PC-9 (cell line): Measurements from ENCODE around the gene FN3K. TPM values are rescaled to one million over a fixed set of nuclear protein-coding genes. Genes with fewer than 3 reads are reported as not detected.
A peak's percentile ranks its signal among the peaks of the same experiment; 100 is the strongest.
"Not testable (repeated sequence)": the region's sequence is repeated elsewhere in the genome, so short reads cannot be mapped to it uniquely, and the experiment has no call there.

Experiments used
- BruUV-seq: library from RNA; stranded (reverse); fragments of 400-500 nt; replicated peaks from 2 replicates; lab custom pipeline; 2021; lab: Mats Ljungman, UMichigan
- CTCF ChIA-PET: fragments of 300-600 bp; sonication (Branson Sonifier 250); formaldehyde crosslinking; loops from one replicate; lab custom pipeline; 2022; ENCODE audit warnings: antibody characterized with exemption; lab: Charles Lee
- POLR2A ChIA-PET: fragments of 300-600 bp; sonication (Branson Sonifier 250); formaldehyde crosslinking; loops from one replicate; lab custom pipeline; 2022; ENCODE audit warnings: antibody characterized with exemption; ENCODE audit not compliant: unreplicated experiment; lab: Charles Lee
- DNase-seq, 2 experiments: peaks; one replicate each; pipeline versions ENCODE4 v3.0.0 to v3.0.0-alpha.2; 2015 to 2022; ENCODE audit warnings: mixed read lengths in 1 of 2
- H2AFZ ChIP-seq: fragments of 200-600 bp; sonication (generic); 2 replicates; pipeline ENCODE4 v1.8.1; 2017; ENCODE audit warnings: antibody characterized with exemption
- H3F3A ChIP-seq: fragments of 200-600 bp; sonication (generic); 2 replicates; pipeline ENCODE4 v1.8.1; 2017; ENCODE audit warnings: antibody characterized with exemption, mild to moderate bottlenecking, low read depth; ENCODE audit not compliant: insufficient read depth
- H3K27ac ChIP-seq: fragments of 200-600 bp; sonication (generic); 2 replicates; pipeline ENCODE4 v1.6.1; 2016; ENCODE audit warnings: mixed run types
- H3K27me3 ChIP-seq: fragments of 200-600 bp; sonication (generic); 2 replicates; pipeline ENCODE4 v1.6.1; 2016; ENCODE audit warnings: low read depth, mixed run types; ENCODE audit not compliant: insufficient read depth
- H3K36me3 ChIP-seq: fragments of 200-600 bp; sonication (generic); 2 replicates; pipeline ENCODE4 v1.6.1; 2016; ENCODE audit warnings: low read depth, mixed run types
- H3K4me1 ChIP-seq: fragments of 200-600 bp; sonication (generic); replicated peaks from 2 replicates; pipeline ENCODE4 v1.6.1; 2016; ENCODE audit warnings: mixed run types; ENCODE audit not compliant: insufficient read depth
- H3K4me2 ChIP-seq: fragments of 200-600 bp; sonication (generic); 2 replicates; pipeline ENCODE4 v1.6.1; 2017; ENCODE audit warnings: mixed run types
- H3K4me3 ChIP-seq: fragments of 200-600 bp; sonication (generic); 2 replicates; pipeline ENCODE4 v1.6.1; 2016; ENCODE audit warnings: mixed run types
- H3K79me2 ChIP-seq: fragments of 200-600 bp; sonication (generic); 2 replicates; pipeline ENCODE4 v1.6.1; 2017; ENCODE audit warnings: low read depth, mixed run types
- H3K9me2 ChIP-seq: fragments of 200-600 bp; sonication (generic); 2 replicates; pipeline ENCODE4 v1.8.1; 2017; ENCODE audit warnings: mild to moderate bottlenecking; ENCODE audit not compliant: insufficient read depth
- H3K9me3 ChIP-seq: fragments of 200-600 bp; sonication (generic); 2 replicates; pipeline ENCODE4 v1.8.1; 2016; ENCODE audit warnings: low read depth; ENCODE audit not compliant: insufficient read depth
- H4K20me1 ChIP-seq: fragments of 200-600 bp; sonication (generic); 2 replicates; pipeline ENCODE4 v1.8.1; 2017; ENCODE audit not compliant: insufficient read depth
- EZH2 ChIP-seq: fragments of 200-600 bp; sonication (generic); IDR thresholded peaks from 2 replicates; pipeline ENCODE4 v1.8.0; 2017; ENCODE audit warnings: antibody characterized with exemption, low read depth
- intact Hi-C: fragments of 100-400 bp; cut with micrococcal nuclease; formaldehyde crosslinking; loops from one replicate; pipeline ENCODE4 v1.10.0; 2022; ENCODE audit not compliant: unreplicated experiment
- total RNA-seq: library from RNA; stranded (reverse); gene quantifications from 2 replicates; pipeline ENCODE4 v1.2.3, GENCODE V29; 2021
- TF ChIP-seq, protein P1 (sequence below): fragments of 200-600 bp; sonication (generic); conservative IDR thresholded peaks from 2 replicates; pipeline ENCODE4 v1.6.1; 2017; ENCODE audit warnings: mixed run types, antibody characterized with exemption, mild to moderate bottlenecking, moderate library complexity

FN3K gene
- total RNA-seq, 1 experiment from 2014 or later, result 14.0 TPM

GRCh38 chr17:82776454-82776853 lies 41.0 kb downstream of the FN3K start:
- no TSS peak for BruUV-seq

GRCh38 chr17:82777778-82778375 lies 42.5 kb downstream of the FN3K start:
- POLR2A ChIA-PET, result not testable (repeated sequence)

More at GRCh38 chr17:82776454-82776853, 41.0 kb downstream of the FN3K start:
- no peak overlapping the region for H2AFZ ChIP-seq
- no peak for DNase-seq
- TF ChIP-seq, protein P1, sequence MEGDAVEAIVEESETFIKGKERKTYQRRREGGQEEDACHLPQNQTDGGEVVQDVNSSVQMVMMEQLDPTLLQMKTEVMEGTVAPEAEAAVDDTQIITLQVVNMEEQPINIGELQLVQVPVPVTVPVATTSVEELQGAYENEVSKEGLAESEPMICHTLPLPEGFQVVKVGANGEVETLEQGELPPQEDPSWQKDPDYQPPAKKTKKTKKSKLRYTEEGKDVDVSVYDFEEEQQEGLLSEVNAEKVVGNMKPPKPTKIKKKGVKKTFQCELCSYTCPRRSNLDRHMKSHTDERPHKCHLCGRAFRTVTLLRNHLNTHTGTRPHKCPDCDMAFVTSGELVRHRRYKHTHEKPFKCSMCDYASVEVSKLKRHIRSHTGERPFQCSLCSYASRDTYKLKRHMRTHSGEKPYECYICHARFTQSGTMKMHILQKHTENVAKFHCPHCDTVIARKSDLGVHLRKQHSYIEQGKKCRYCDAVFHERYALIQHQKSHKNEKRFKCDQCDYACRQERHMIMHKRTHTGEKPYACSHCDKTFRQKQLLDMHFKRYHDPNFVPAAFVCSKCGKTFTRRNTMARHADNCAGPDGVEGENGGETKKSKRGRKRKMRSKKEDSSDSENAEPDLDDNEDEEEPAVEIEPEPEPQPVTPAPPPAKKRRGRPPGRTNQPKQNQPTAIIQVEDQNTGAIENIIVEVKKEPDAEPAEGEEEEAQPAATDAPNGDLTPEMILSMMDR, result no peak
- TF ChIP-seq EZH2, result no peak
- H3K27ac ChIP-seq, result no peak overlapping the region
- H3K4me2 ChIP-seq, result no peak overlapping the region
- H3K36me3 ChIP-seq, result no peaks in the 10 kb centered on the region
- H3K4me3 ChIP-seq, result no peak overlapping the region
- intact Hi-C loops, result no loop called here
- no peaks in the 10 kb centered on the region for H4K20me1 ChIP-seq
- ChIA-PET CTCF (no interaction called here), POLR2A (no interaction called here)
- no peaks in the 10 kb centered on the region for H3K27me3 ChIP-seq
- no peaks in the 10 kb centered on the region for H3K9me2 ChIP-seq
- no peaks in the 10 kb centered on the region for H3K79me2 ChIP-seq
- no peaks in the 10 kb centered on the region for H3K9me3 ChIP-seq
- no peaks in the 10 kb centered on the region for H3K4me1 ChIP-seq
- no peaks in the 10 kb centered on the region for H3F3A ChIP-seq

DNA sequence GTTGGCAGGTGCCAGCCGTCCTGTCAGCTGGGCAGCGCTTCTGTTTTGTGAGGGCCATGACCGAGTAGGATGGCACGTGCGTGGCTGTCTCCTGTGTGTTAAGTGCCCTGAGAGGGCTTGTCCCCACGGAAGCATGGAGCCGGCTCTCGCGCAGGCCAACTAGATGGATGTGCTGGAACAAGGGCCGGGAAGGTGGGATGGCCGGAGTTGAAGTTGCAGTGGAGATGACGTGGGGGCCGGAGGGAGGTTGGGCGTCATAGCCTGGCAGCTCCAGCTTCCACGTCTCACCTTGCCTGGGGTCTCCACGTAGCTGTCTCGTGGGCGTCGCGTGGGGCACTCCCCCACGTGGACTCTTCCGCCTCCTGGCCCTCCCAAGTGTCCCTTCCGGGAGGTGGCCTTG lies 44.1 kb downstream of the FN3K start:
- intact Hi-C loops, result no loop called here
- Histone ChIP-seq H3K36me3 (no peaks in the 10 kb centered on the region), H3K27me3 (no peaks in the 10 kb centered on the region), H3K4me1 (peaks cover 4% of the 10 kb centered on the region; the same call in 1 of the 2 replicates), H2AFZ (no peak overlapping the region), H3K79me2 (no peaks in the 10 kb centered on the region), H3K27ac (no peak overlapping the region), H3K4me2 (no peak overlapping the region), H3K9me3 (no peaks in the 10 kb centered on the region), H3K4me3 (no peak overlapping the region), H3F3A (no peaks in the 10 kb centered on the region), H3K9me2 (no peaks in the 10 kb centered on the region), H4K20me1 (no peaks in the 10 kb centered on the region)
- DNase-seq, result no peak
- BruUV-seq, result no TSS peak
- POLR2A ChIA-PET, result no interaction called here
- CTCF ChIA-PET, result no interaction called here
- no peak for TF ChIP-seq EZH2
- TF ChIP-seq, protein P1, result no peak

More at GRCh38 chr17:82777778-82778375, 42.5 kb downstream of the FN3K start:
- H4K20me1 ChIP-seq, H3K4me1 ChIP-seq, H2AFZ ChIP-seq, H3K36me3 ChIP-seq, H3K4me2 ChIP-seq, intact Hi-C loops, H3K4me3 ChIP-seq, H3K9me2 ChIP-seq, H3K9me3 ChIP-seq, DNase-seq, H3F3A ChIP-seq, H3K27ac ChIP-seq, CTCF ChIA-PET, BruUV-seq, H3K79me2 ChIP-seq, H3K27me3 ChIP-seq: not testable (repeated sequence)
- TF ChIP-seq, protein P1, result 0 out of 2 replicates have a peak, but pooled peaks have one; percentile 19
